Esophagus mucosa (tissue), 1 donor: ENCODE data around the gene KRTAP2-2. TPM values are rescaled to one million over a fixed set of nuclear protein-coding genes. Genes with fewer than 3 reads are reported as not detected.
"Not testable (repeated sequence)": the region's sequence is repeated elsewhere in the genome, so short reads cannot be mapped to it uniquely, and the experiment has no call there.

Experiments
- ATAC-seq: fragments of 200-7000 bp; cut with Tn5 transposase; one replicate; pipeline ENCODE4 v1.9.1; 2020
- total RNA-seq: library from RNA; stranded (reverse); gene quantifications from one replicate; pipeline ENCODE4 v1.2.4, GENCODE V29; 2023
- donor health status: DM: yes; HTN: yes; CAD: no.

Gene KRTAP2-2
- total RNA-seq, 1 donor from 2014 or later: not detected

DNA sequence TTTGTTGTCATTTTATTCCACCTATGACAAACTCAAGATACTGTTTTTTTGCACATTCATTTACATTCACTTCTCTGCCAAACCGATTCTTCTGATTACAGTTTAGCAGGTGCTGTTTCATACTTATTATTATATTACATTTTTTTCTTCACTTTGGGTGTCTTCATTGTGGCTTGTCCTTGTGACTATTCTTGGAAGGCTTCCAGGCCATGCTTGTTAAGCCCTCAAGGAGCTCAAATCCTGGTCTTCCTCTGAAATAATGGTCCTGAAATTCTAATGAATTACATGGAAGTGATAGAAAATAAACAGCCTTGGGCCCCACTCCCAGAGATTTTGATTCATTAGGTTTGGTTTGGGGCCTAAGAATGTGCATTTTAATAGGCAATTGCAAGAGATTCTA is 9.3 kb upstream of the KRTAP2-2 start:
- ATAC-seq: no peak

- ATAC-seq: no peak
These were observed 8.4 kb upstream of the KRTAP2-2 start for GRCh38 chr17:41063449-41063848.

DNA sequence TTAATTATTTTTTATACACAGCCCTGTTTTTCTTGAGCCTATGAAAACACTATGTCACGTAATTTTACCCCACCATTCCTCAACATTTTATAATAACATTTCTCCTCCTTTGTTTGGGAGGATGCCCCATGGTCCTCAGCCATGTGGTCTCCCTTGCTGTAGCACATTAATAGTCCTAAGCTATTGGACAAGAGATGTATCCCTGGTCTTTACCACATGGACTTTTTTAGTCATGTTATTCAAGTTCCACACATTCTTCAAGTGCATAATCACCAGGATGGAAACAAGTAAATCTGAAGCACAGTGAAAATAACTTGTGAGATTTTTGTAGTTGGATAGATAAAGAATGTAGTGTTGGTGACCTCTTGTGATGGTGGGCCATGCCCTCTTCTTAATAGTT is 6.9 kb upstream of the KRTAP2-2 start:
- ATAC-seq: no peak

DNA sequence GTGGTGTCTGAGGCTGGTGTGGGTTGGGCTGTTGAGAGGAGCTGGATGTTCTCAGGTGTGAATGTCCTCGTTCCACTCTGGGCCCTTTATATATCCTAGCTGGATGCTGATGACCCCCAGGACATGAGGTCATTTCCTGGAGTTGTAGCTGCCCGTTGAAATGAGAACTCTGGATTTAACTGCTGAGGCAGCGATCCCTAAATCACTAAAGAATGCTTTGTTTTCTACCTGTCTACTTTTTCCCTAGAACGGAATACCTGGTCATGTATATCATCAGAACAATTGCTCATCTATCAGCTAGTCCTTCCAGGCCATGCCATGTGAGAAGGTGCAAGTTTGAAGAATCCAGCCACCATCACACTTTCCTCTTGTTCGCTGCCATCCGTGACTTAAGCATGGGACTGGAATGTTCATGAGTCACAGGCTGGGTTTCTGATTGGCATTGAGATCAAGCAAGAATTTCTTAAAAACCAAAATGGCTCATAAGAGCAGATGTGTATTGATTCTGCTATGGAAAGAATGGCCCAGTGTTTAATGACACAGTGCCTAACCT is 5.1 kb upstream of the KRTAP2-2 start, which contains the start of gene KRTAP2-3:
Gene KRTAP2-3, minus strand, starts transcription at position 63 of the 553 bp plus-strand sequence. CDS start 64 bp downstream, outside the sequence.
- peak; percentile 8 for ATAC-seq

GRCh38 chr17:41059276-41060051 is 4.4 kb upstream of the KRTAP2-2 start:
- ATAC-seq: not testable (repeated sequence)

GRCh38 chr17:41058741-41059140 is 3.7 kb upstream of the KRTAP2-2 start:
- ATAC-seq: no peak

GRCh38 chr17:41057547-41057946 is 2.5 kb upstream of the KRTAP2-2 start:
- no peak for ATAC-seq

DNA sequence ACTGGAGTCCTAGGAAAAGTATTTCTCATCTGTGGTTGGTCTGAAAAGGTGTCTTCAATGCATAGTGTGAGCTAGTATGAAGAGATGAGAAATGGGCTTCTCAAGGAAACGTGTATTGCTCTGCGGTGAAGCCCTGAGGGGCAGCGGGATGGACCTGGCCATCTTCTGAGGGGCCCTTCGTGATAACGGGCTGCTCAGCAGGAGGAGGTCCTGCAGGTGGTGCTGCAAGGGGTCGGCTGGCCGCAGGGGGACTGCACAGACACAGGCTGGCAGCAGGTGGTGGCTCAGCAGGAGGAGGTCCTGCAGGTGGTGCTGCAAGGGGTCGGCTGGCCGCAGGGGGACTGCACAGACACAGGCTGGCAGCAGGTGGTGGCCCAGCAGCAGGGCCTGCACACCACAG is 474 bp downstream of the KRTAP2-2 start:
- ATAC-seq: not testable (repeated sequence)

DNA sequence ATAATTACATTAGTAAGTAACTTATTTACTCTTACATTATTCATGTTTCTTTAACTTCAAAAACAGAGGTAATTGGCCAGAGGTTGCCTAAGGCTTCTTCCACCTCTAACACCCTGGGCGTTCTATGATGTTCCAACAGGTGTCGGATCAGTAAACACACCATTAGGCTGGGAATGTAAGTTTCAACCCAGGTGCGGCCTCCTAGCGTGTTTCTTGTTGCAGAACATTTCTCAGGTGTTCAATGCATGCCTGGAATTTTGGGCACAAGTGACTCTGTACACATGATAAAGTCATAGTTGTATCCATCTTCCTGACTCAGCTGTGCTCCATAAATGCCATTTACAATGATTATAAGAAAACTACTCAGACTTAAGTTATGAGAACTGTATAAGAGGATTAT is 1.0 kb downstream of the KRTAP2-2 start:
- ATAC-seq: no peak

DNA sequence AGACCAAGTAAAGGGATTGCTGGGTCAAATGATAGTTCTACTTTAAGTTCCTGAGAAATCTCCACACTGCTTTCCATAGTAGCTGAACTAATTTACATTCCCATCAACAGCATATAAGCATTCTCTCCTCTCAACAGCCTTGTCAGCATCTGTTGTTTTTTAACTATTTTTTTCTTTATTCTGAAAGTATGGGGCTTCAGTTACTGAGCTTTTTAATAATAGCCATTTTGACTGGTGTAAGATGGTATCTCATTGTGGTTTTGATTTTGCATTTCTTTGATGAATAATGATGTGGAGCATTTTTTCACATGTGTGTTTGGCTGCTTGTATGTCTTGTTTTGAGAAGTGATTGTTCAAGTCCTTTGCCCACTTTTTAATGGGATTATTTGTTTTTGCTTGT is 2.5 kb downstream of the KRTAP2-2 start:
- no peak for ATAC-seq

- ATAC-seq: no peak
These were observed 5.9 kb downstream of the KRTAP2-2 start for GRCh38 chr17:41049110-41049509.

DNA sequence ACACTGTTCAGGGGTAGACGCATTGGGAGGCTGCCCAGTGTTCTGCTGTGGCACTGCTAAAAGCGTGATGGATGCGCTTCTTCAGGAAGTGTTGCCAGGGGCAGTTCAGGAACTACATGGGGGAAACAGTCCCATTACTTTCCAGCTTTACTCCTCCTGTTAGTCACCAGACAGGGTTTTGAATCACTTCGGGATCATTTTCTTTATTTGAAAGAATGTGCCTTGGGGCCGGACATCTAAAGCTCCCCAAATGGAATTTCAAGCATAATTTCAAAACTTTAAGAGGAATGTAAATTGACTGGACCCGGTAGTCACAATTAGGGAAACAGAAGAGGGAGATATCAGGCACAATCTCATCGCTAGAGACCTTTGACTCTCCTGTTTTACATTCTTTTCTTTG is 6.6 kb downstream of the KRTAP2-2 start:
- no peak for ATAC-seq

GRCh38 chr17:41046735-41047465 is 8.1 kb downstream of the KRTAP2-2 start, which contains the start of gene KRTAP2-1:
Gene KRTAP2-1 (minus strand): TSS chr17:41047316. CDS start chr17:41047267, 49 bp downstream.
- ATAC-seq: peak; percentile 10

DNA sequence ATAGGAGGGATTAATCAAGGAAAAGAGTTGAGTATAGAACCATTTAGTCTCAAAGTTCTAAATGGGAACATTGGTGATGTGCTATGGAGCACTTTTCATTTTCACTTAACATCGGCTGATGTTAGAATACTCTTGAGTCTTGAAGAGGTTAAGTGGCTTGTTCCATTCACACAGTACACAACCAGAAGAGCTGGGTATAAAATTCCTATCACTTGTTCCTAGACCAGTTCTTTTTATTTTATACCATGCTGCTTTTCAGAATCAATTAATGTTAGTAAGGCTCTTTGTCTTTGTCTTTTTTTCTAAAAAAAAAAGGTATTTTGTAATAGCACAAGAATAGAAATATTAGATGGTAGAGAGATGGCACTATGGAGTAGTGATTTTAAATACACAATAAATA is 12.1 kb downstream of the KRTAP2-2 start:
- no peak for ATAC-seq

GRCh38 chr17:41040783-41041571 is 14.1 kb downstream of the KRTAP2-2 start, which contains the start of gene KRTAP1-1:
Gene KRTAP1-1 (minus strand): TSS chr17:41041450. CDS start chr17:41041397, 53 bp downstream.
- peak; percentile 39 for ATAC-seq

DNA sequence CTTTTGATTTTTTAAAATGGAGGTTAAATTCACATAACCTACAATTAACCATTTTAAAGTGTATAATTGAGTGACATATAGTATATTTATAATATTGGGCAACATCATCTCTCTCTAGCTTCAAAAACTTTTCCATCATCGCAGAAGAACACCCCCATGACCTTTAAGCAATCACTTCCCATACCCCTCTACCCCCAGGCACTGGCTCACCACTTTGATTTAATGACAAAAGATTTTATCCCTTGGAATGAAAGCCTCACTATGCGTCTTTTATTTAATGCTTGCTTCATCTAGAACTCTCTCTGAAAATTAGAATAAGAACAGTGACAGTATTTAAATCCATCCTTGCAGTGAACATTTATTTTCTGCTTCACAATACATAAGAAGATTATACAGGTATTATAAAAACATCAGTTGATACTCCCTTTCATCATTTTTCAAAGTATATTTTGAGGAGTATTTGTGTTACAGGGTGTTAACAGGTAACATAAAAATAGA is 17.1 kb downstream of the KRTAP2-2 start:
- no peak for ATAC-seq

DNA sequence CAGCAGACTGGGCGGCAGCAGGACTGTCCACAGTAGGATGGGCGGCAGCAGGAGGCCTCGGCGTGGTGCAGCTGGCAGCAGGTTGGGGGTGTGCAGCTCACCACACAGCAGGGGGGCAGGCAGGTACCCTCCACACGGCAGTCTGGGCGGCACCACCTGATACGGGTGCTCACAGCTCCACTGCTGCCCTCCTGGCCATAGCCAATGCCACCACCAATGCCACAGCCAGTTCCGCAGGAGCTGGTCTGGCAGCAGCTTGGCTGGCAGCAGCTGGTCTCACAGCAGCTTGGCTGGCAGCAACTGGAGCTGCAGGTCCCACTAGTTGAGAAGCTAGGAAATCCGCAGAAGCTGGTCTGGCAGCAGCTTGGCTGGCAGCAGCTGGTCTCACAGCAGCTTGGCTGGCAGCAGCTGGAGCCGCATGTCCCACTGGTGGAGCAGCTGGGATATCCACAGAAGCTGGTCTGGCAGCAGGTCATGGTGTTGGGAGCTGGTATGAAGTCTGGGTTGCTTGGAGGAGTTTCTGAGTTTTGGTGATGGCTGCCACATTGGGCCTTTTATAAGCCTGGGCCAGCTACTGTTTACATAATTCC is 20.6 kb downstream of the KRTAP2-2 start, which contains the start of gene KRTAP1-3:
Gene KRTAP1-3, minus strand, starts transcription at position 529 of the 590 bp plus-strand sequence. Its CDS starts 53 bp downstream, at position 476.
- ATAC-seq: not testable (repeated sequence)

DNA sequence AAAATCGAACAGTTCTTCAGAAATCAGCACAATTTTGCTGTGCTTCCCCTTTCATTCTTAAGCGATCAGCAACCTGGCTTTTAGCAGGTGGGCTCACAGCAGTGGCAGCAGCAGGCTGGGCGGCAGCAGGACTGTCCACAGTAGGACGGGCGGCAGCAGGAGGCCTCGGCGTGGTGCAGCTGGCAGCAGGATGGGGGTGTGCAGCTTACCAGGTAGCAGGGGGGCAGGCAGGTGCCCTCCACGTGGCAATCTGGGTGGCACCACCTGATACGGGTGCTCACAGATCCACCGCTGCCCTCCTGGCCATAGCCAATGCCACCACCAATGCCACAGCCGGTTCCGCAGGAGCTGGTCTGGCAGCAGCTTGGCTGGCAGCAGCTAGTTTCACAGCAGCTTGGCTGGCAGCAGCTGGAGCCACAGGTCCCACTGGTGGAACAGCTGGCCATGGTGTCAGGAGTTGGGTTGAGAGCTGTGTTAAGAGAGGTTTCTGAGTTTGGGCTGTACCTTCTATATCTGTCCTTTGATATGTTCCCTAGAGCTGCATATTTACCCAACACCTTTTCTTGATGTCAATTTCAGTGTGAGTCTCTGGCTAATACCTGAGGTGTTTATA is 25.3 kb downstream of the KRTAP2-2 start, which contains the start of gene KRTAP1-4:
Gene KRTAP1-4, minus strand, starts transcription at position 563 of the 613 bp plus-strand sequence. Its CDS starts 117 bp downstream, at position 446.
- no peak for ATAC-seq

DNA sequence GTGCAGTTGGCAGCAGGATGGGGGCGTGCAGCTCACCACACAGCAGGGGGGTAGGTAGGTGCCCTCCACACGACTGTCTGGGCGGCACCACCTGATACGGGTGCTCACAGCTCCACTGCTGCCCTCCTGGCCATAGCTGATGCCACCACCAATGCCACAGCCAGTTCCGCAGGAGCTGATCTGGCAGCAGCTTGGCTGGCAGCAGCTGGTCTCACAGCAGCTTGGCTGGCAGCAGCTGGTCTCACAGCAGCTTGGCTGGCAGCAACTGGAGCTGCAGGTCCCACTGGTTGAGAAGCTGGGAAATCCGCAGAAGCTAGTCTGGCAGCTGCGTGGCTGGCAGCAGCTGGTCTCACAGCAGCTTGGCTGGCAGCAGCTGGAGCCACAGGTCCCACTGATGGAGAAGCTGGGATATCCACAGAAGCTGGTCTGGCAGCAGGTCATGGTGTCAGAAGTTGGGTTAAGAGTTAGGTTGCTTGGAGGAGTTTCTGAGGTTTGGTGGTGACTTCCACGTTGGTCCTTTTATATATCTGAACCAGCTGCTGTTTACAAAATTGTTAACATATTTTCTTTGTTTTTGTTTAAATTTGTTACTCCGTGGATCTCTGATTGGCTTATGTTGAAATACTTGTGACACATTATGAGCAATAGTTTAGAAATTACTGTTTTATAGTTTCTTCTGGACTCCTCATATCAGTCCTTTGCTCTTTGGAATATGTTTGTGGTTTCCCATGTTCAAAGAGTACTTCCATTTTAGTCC is 28.1 kb downstream of the KRTAP2-2 start, which contains the start of gene KRTAP1-5:
Gene KRTAP1-5, minus strand, starts transcription at position 494 of the 757 bp plus-strand sequence. Its CDS starts 53 bp downstream, at position 441.
- peak; percentile 36 for ATAC-seq

GRCh38 chr17:41024697-41025096 is 30.3 kb downstream of the KRTAP2-2 start:
- ATAC-seq: no peak
